ENCODE data around the gene ASH1L. TPM values are rescaled to one million over a fixed set of nuclear protein-coding genes. Genes with fewer than 3 reads are reported as not detected.
"Not testable (repeated sequence)": the region's sequence is repeated elsewhere in the genome, so short reads cannot be mapped to it uniquely, and the experiment has no call there.

ASH1L gene
- total RNA-seq, 2 donors from 2014 or later: 34.0 to 51.4 TPM

DNA sequence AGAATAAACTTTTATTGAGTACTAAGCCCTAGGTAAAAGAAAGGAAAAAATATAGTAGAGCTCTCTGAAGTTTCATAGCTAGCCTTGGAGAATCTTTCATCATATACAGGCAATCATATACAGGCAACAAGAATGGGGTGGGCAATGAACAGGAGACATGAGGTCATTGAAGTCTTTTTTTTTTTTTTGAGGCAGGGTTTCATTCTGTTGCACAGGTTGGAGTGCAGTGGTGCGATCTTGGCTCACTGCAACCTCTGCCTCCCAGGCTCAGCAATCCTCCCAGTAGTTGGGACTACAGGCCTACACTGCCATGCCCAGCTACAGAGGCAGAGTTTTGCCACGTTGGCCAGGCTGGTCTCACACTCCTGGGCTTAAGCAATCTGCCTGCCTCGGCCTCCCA, 219.8 kb downstream of the ASH1L start:
- no peak for ATAC-seq
- intact Hi-C loops (cut with DNase I): no loop called here
- Histone ChIP-seq H3K9me3 (no peaks in the 10 kb centered on the region), H3K27ac (no peak overlapping the region), H3K4me3 (no peak overlapping the region), H3K27me3 (no peaks in the 10 kb centered on the region), H3K4me1 (no peaks in the 10 kb centered on the region), H3K36me3 (replicated peaks in 1 of 2; ENCODE audit: insufficient read depth in 1 of 2, low read depth in 2 of 2) (peaks cover 18 to 50% of the 10 kb centered on the region in 2 donors)
- no peak for TF ChIP-seq POLR2A (IDR thresholded peaks at IDR 0.05)
- TF ChIP-seq, protein P1, sequence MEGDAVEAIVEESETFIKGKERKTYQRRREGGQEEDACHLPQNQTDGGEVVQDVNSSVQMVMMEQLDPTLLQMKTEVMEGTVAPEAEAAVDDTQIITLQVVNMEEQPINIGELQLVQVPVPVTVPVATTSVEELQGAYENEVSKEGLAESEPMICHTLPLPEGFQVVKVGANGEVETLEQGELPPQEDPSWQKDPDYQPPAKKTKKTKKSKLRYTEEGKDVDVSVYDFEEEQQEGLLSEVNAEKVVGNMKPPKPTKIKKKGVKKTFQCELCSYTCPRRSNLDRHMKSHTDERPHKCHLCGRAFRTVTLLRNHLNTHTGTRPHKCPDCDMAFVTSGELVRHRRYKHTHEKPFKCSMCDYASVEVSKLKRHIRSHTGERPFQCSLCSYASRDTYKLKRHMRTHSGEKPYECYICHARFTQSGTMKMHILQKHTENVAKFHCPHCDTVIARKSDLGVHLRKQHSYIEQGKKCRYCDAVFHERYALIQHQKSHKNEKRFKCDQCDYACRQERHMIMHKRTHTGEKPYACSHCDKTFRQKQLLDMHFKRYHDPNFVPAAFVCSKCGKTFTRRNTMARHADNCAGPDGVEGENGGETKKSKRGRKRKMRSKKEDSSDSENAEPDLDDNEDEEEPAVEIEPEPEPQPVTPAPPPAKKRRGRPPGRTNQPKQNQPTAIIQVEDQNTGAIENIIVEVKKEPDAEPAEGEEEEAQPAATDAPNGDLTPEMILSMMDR (IDR thresholded peaks at IDR 0.05): no peak
- no peak for DNase-seq
- 90 to 94% methylated on average over 2 to 3 of the region's 3 CpGs for WGBS, 2 donors

DNA sequence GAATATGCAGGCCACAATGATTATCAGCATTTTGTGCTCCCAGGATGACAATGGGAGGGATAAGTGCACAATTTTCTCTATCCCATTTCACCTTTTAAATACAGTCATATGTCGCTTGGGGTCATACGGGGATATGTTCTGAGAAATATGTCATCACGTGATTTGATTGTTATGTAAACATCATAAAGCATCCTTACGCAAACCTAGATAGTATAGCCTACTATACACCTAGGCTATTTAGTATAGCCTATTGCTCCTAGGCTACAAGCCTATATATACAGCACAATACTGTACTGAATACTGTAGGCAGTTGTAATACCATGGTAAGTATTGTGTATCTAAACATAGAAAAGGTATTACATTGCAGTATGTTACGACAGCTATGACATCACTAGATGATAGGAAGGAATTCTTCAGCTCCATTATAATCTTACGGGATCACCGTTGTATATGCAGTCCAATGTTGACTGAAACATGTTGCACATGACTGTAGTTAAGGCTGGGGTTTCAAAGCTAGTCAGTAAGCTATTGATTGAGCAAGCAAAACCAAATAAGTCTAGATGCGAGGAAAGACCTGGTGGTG, 223.0 kb downstream of the ASH1L start:
- Histone ChIP-seq H3K9me3 (no peaks in the 10 kb centered on the region), H3K27ac (no peak overlapping the region)

DNA sequence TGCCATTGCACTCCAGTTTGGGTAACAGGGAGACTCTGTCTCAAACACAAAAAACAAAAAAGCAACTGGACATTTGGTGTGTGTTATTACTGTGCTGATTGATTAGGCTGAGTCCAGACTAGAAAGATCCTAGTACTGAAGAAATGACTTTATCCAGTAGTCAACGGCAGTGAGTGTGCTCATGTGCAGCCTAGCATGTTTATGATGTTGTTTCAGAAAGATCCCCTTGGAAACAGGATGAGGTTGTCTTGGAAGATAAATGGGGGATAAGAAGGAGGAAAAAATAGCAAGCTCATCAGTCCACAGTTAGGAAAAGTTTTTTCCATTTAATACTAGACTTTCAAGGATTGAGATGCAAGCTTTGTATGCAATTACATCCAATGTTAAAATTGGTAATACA, 227.6 kb downstream of the ASH1L start:
- ATAC-seq: no peak
- Histone ChIP-seq H3K27ac (no peak overlapping the region), H3K27me3 (no peaks in the 10 kb centered on the region), H3K9me3 (no peaks in the 10 kb centered on the region), H3K4me3 (no peak overlapping the region), H3K4me1 (no peaks in the 10 kb centered on the region), H3K36me3 (replicated peaks in 1 of 2; ENCODE audit: insufficient read depth in 1 of 2, low read depth in 2 of 2) (peaks cover 8 to 21% of the 10 kb centered on the region in 2 donors)
- 69 to 81% methylated on average over 1 of the region's 1 CpG for WGBS, 2 donors
- DNase-seq: no peak
- no peak for TF ChIP-seq POLR2A (IDR thresholded peaks at IDR 0.05)
- TF ChIP-seq, protein P1 (IDR thresholded peaks at IDR 0.05): no peak
- intact Hi-C loops (cut with DNase I): no loop called here

More for the DNA sequence above, 223.0 kb downstream of the ASH1L start:
- Histone ChIP-seq H3K4me1 (no peaks in the 10 kb centered on the region), H3K27me3 (no peaks in the 10 kb centered on the region), H3K4me3 (no peak overlapping the region), H3K36me3 (replicated peaks in 1 of 2; ENCODE audit: insufficient read depth in 1 of 2, low read depth in 2 of 2) (peaks cover 18 to 44% of the 10 kb centered on the region in 2 donors)
- ATAC-seq (no peak), DNase-seq (no peak)
- WGBS, 2 donors: 77 to 88% methylated on average over 8 of the region's 8 CpGs
- intact Hi-C loops (cut with DNase I): no loop called here
- TF ChIP-seq, protein P1 (IDR thresholded peaks at IDR 0.05): no peak
- no peak for TF ChIP-seq POLR2A (IDR thresholded peaks at IDR 0.05)

DNA sequence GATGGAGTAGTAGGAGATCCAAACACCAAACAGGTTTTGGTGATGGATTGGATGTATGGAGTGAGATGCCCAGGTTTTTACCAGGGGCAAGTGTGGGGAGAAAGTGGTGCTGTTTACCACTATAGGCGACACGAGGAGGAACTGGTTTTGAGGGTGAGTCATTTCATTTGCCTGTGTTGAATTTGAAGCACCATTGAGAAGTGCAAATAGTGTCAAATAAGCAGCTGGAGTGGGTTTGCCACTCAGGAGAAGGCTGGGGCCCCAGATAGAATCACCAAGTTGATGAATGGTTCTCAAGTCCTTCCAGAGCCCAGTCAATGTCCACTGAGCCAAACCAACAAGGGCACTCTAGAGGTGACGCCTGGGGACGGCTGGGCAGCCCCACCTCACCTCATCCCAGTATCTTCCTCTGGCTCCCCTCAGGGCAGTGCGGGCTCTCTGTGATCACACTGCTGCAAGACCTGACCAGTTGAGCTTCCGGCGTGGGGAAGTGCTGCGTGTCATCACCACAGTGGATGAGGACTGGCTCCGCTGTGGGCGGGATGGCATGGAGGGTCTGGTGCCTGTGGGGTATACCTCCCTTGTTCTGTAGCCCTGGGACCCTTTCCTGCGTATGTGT, 232.5 kb downstream of the ASH1L start:
- DNase-seq (no peak), ATAC-seq (no peak)
- WGBS, 2 donors: 86 to 92% methylated on average over 5 to 11 of the region's 11 CpGs
- no peak overlapping the region for H3K27ac ChIP-seq
- TF ChIP-seq, protein P1 (IDR thresholded peaks at IDR 0.05): no peak
- TF ChIP-seq POLR2A (IDR thresholded peaks at IDR 0.05): no peak
- no peak overlapping the region for H3K4me3 ChIP-seq
- peaks cover 0 to 6% of the 10 kb centered on the region in 2 donors for H3K36me3 ChIP-seq (replicated peaks in 1 of 2; ENCODE audit: insufficient read depth in 1 of 2, low read depth in 2 of 2)
- peaks cover 11% of the 10 kb centered on the region for H3K4me1 ChIP-seq
- intact Hi-C loops (cut with DNase I): no loop called here
- no peaks in the 10 kb centered on the region for H3K9me3 ChIP-seq
- no peaks in the 10 kb centered on the region for H3K27me3 ChIP-seq

DNA sequence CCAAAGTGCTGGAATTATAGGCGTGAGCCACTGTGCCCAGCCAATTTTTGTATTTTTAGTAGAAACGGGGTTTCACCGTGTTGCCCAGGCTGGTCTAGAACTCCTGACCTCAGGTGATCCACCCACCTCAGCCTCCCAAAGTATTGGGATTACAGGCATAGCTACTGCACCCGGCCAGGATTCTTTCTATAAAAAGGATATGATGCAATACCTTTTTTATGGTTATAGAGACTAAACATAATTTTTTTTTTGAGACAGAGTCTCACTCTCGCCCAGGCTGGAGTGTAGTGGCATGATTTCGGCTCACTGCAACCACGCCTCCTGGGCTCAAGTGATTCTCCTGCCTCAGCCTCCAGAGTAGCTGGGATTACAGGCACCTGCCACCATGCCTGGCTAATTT, 233.7 kb downstream of the ASH1L start:
- DNase-seq; H3K4me3 ChIP-seq; H3K27me3 ChIP-seq; ATAC-seq; intact Hi-C loops (cut with DNase I); H3K27ac ChIP-seq; H3K36me3 ChIP-seq (replicated peaks in 1 of 2; ENCODE audit: insufficient read depth in 1 of 2, low read depth in 2 of 2); H3K9me3 ChIP-seq: not testable (repeated sequence)
- 83 to 85% methylated on average over 7 of the region's 7 CpGs for WGBS, 2 donors
- H3K4me1 ChIP-seq: peaks cover 12% of the 10 kb centered on the region

Measured in body of pancreas (tissue), 4 donors.